C4-2B (cell line): ENCODE results near the gene TMEM260.
"Not testable (repeated sequence)": the region's sequence is repeated elsewhere in the genome, so short reads cannot be mapped to it uniquely, and the experiment has no call there.

Source experiments
- ZFX ChIP-seq: fragments of 450-650 bp; IDR thresholded peaks from 2 replicates; pipeline ENCODE4 v1.6.1; 2017
- TF ChIP-seq, protein P1 (sequence below): fragments of 450-650 bp; conservative IDR thresholded peaks from 2 replicates; pipeline ENCODE4 v1.5.1; 2017; ENCODE audit warnings: mild to moderate bottlenecking

DNA sequence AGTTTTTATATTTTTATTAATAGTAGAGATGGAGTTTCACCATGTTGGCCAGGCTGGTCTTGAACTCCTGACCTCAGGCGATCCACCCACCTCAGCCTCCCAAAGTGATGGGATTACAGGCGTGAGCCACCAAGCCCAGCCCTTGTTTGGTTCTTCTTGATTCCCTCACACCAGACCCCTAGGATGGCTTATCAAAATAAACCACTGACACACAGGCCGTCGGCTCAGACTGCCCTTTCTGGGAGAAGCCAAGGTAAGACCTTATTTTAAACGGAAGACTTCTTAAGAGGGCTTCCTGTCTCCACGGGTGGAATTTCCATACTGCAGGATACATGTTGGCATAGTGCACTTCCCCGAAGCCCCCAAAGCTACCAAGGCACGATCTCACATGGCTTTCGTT, 115.6 kb downstream of the TMEM260 start:
- TF ChIP-seq, protein P1, sequence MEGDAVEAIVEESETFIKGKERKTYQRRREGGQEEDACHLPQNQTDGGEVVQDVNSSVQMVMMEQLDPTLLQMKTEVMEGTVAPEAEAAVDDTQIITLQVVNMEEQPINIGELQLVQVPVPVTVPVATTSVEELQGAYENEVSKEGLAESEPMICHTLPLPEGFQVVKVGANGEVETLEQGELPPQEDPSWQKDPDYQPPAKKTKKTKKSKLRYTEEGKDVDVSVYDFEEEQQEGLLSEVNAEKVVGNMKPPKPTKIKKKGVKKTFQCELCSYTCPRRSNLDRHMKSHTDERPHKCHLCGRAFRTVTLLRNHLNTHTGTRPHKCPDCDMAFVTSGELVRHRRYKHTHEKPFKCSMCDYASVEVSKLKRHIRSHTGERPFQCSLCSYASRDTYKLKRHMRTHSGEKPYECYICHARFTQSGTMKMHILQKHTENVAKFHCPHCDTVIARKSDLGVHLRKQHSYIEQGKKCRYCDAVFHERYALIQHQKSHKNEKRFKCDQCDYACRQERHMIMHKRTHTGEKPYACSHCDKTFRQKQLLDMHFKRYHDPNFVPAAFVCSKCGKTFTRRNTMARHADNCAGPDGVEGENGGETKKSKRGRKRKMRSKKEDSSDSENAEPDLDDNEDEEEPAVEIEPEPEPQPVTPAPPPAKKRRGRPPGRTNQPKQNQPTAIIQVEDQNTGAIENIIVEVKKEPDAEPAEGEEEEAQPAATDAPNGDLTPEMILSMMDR: not testable (repeated sequence)
- TF ChIP-seq ZFX: not testable (repeated sequence)
